Liver (tissue), 9 donors: ENCODE data around the gene DAPK1. TPM values are rescaled to one million over a fixed set of nuclear protein-coding genes. Genes with fewer than 3 reads are reported as not detected.

Experiments used
- DNase-seq: peaks from one replicate; pipeline ENCODE4 v3.0.0-alpha.2; 2017; ENCODE audit warnings: low spot score
- H3K27ac ChIP-seq, 2 donors: one replicate each; pipeline ENCODE4 v1.7.0; 2013; ENCODE audit warnings: inconsistent platforms in 2 of 2, low read length in 2 of 2, control low read depth in 1 of 2, low read depth in 1 of 2, mild to moderate bottlenecking in 1 of 2
- H3K27me3 ChIP-seq, 4 donors: one replicate each; pipeline versions ENCODE4 v1.6.1 to v1.7.0; 2013; ENCODE audit warnings: low read length in 3 of 4, inconsistent platforms in 1 of 4, mild to moderate bottlenecking in 1 of 4, moderate library complexity in 1 of 4; ENCODE audit not compliant: control insufficient read depth in 4 of 4, insufficient read depth in 4 of 4
- H3K36me3 ChIP-seq, 4 donors: one replicate each; pipeline versions ENCODE4 v1.6.1 to v1.7.0; 2013; ENCODE audit warnings: low read length in 3 of 4, mild to moderate bottlenecking in 3 of 4, low read depth in 1 of 4, moderate library complexity in 1 of 4; ENCODE audit not compliant: control insufficient read depth in 4 of 4, insufficient read depth in 3 of 4
- H3K4me1 ChIP-seq, 4 donors: one replicate each; pipeline versions ENCODE4 v1.6.1 to v1.7.0; 2013; ENCODE audit warnings: low read length in 3 of 4, mild to moderate bottlenecking in 3 of 4, moderate library complexity in 1 of 4; ENCODE audit not compliant: control insufficient read depth in 4 of 4, insufficient read depth in 4 of 4
- H3K4me3 ChIP-seq, 3 donors: one replicate each; pipeline versions ENCODE4 v1.6.1 to v1.7.0; 2013; ENCODE audit warnings: low read length in 3 of 3, control low read depth in 1 of 3, low read depth in 1 of 3, mild to moderate bottlenecking in 1 of 3
- H3K9ac ChIP-seq, 2 donors: one replicate each; pipeline ENCODE4 v1.7.0; 2013; ENCODE audit warnings: low read length in 2 of 2, mild to moderate bottlenecking in 2 of 2, moderate library complexity in 2 of 2, control low read depth in 1 of 2, low read depth in 1 of 2
- H3K9me3 ChIP-seq, 4 donors: one replicate each; pipeline versions ENCODE4 v1.6.1 to v1.7.0; 2013; ENCODE audit warnings: low read length in 3 of 4; ENCODE audit not compliant: control insufficient read depth in 4 of 4
- FOXA1 ChIP-seq: IDR thresholded peaks from 2 replicates; pipeline ENCODE4 v1.6.1; 2016; ENCODE audit warnings: antibody characterized with exemption
- FOXA2 ChIP-seq: IDR thresholded peaks from 2 replicates; pipeline ENCODE4 v1.6.1; 2016; ENCODE audit warnings: antibody characterized with exemption
- GABPA ChIP-seq, 2 donors: IDR thresholded peaks in 1 of 2; conservative IDR thresholded peaks in 1 of 2; 2 replicates each; pipeline ENCODE4 v1.6.1; 2016; ENCODE audit warnings: antibody characterized with exemption in 2 of 2, mild to moderate bottlenecking in 1 of 2, moderate library complexity in 1 of 2
- HNF4A ChIP-seq, 2 donors: conservative IDR thresholded peaks; 2 replicates each; pipeline ENCODE4 v1.6.1; 2016; ENCODE audit warnings: antibody characterized with exemption in 2 of 2, mild to moderate bottlenecking in 2 of 2
- HNF4G ChIP-seq: IDR thresholded peaks from 2 replicates; pipeline ENCODE4 v1.6.1; 2016; ENCODE audit warnings: antibody characterized with exemption
- JUND ChIP-seq, 2 donors: IDR thresholded peaks; 2 replicates each; pipeline ENCODE4 v1.6.1; 2016; ENCODE audit warnings: antibody characterized with exemption in 2 of 2
- RAD21 ChIP-seq, 2 donors: IDR thresholded peaks; 2 replicates each; pipeline ENCODE4 v1.6.1; 2016; ENCODE audit warnings: antibody characterized with exemption in 2 of 2, mild to moderate bottlenecking in 2 of 2
- RXRA ChIP-seq, 2 donors: IDR thresholded peaks; 2 replicates each; pipeline ENCODE4 v1.6.1; 2017 to 2018; ENCODE audit warnings: antibody characterized with exemption in 2 of 2, mild to moderate bottlenecking in 1 of 2
- SP1 ChIP-seq: IDR thresholded peaks from 2 replicates; pipeline ENCODE4 v1.6.1; 2018; ENCODE audit warnings: antibody characterized with exemption, mild to moderate bottlenecking
- TAF1 ChIP-seq: conservative IDR thresholded peaks from 2 replicates; pipeline ENCODE4 v1.6.1; 2016; ENCODE audit warnings: antibody characterized with exemption, mild to moderate bottlenecking
- YY1 ChIP-seq: IDR thresholded peaks from 2 replicates; pipeline ENCODE4 v1.6.1; 2016; ENCODE audit warnings: antibody characterized with exemption, mild to moderate bottlenecking
- WGBS: extraction: QIAGEN DNeasy Blood & Tissue Kit; methylation state at CpG from one replicate; pipeline ENCODE4 v1.1.7; 2013; 5-methylcytosine and 5-hydroxymethylcytosine counted together
- polyA plus RNA-seq, 2 donors: library from polyadenylated mRNA; stranded (reverse) in 1 of 2; unstranded in 1 of 2; fragments of 200-250 nt in 1 of 2; fragments of >200 nt in 1 of 2; fragmentation: Nextera tagmentation in 1 of 2; extraction: Ambion mirVana in 1 of 2; gene quantifications; one replicate each; pipeline versions ENCODE4 v1.2.1 to v1.2.3, GENCODE V29; 2013 to 2015
- total RNA-seq, 2 donors: library from RNA; depleted of rRNA; stranded (reverse); fragments of >200 nt; gene quantifications; one replicate each; pipeline ENCODE4 v1.2.3, GENCODE V29; 2014
- TF ChIP-seq, protein P1 (sequence below): IDR thresholded peaks from 2 replicates; pipeline ENCODE4 v1.6.1; 2016; ENCODE audit warnings: antibody characterized with exemption
- donor health status: healthy.
- donor health status: healthy.
- donor health status: healthy.
- donor health status: healthy.
- donor health status: healthy.

Gene DAPK1
- total and polyA plus RNA-seq, 4 donors, result 14.0 to 40.8 (median 21.8) TPM

DNA sequence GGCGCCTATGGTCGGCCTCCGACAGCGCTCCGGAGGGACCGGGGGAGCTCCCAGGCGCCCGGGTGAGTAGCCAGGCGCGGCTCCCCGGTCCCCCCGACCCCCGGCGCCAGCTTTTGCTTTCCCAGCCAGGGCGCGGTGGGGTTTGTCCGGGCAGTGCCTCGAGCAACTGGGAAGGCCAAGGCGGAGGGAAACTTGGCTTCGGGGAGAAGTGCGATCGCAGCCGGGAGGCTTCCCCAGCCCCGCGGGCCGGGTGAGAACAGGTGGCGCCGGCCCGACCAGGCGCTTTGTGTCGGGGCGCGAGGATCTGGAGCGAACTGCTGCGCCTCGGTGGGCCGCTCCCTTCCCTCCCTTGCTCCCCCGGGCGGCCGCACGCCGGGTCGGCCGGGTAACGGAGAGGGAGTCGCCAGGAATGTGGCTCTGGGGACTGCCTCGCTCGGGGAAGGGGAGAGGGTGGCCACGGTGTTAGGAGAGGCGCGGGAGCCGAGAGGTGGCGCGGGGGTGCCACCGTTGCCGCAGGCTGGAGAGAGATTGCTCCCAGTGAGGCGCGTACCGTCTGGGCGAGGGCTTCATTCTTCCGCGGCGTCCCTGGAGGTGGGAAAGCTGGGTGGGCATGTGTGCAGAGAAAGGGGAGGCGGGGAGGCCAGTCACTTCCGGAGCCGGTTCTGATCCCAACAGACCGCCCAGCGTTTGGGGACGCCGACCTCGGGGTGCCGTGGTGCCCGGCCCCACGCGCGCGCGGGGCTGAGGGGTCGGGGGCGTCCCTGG lies 561 bp downstream of the DAPK1 start:
- Histone ChIP-seq H3K27ac (peak overlapping the region; percentile 83 to 95), H3K36me3 (no peaks in the 10 kb centered on the region), H3K27me3 (no peaks in the 10 kb centered on the region), H3K9ac (peak overlapping the region; percentile 48 to 95), H3K4me3 (peak overlapping the region; percentile 73 to 93 (median 89)), H3K9me3 (no peaks in the 10 kb centered on the region), H3K4me1 (peaks cover 0 to 42% (median 37%) of the 10 kb centered on the region in 4 donors)
- under 1% methylated on average over 80 of the region's 80 CpGs for WGBS
- TF ChIP-seq HNF4G, result no peak
- no peak for TF ChIP-seq HNF4A (conservative IDR thresholded peaks at IDR 0.05)
- TF ChIP-seq RAD21 (IDR thresholded peaks at IDR 0.05), result peak; percentile 39 to 61
- no peak for TF ChIP-seq GABPA (IDR thresholded peaks at IDR 0.05 in 1 of 2, conservative IDR thresholded peaks at IDR 0.05 in 1 of 2)
- TF ChIP-seq YY1, result peak; percentile 30
- TF ChIP-seq, protein P1, sequence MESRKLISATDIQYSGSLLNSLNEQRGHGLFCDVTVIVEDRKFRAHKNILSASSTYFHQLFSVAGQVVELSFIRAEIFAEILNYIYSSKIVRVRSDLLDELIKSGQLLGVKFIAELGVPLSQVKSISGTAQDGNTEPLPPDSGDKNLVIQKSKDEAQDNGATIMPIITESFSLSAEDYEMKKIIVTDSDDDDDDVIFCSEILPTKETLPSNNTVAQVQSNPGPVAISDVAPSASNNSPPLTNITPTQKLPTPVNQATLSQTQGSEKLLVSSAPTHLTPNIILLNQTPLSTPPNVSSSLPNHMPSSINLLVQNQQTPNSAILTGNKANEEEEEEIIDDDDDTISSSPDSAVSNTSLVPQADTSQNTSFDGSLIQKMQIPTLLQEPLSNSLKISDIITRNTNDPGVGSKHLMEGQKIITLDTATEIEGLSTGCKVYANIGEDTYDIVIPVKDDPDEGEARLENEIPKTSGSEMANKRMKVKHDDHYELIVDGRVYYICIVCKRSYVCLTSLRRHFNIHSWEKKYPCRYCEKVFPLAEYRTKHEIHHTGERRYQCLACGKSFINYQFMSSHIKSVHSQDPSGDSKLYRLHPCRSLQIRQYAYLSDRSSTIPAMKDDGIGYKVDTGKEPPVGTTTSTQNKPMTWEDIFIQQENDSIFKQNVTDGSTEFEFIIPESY, result no peak
- TF ChIP-seq JUND (IDR thresholded peaks at IDR 0.05), result no peak
- peak; percentile 51 for DNase-seq

DNA sequence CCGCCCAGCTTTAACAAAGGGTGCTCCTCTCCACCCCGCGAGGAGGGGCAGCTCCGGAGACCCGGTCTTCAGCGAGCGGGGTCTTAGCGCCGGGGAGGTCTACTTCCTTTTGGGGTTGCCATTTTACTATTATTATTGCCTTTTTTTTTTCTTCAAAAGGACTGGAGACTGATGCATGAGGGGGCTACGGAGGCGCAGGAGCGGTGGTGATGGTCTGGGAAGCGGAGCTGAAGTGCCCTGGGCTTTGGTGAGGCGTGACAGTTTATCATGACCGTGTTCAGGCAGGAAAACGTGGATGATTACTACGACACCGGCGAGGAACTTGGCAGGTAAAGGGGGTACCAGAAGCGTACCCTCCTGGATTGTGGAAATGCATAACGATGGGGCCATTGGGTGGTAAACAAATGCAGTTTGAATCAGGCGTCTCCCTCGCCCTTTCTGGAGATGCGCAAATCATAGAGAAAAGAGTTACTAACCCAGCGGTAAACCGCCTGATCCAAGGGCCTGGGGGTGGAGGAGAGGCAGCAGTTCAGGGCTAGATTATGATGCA lies 1.2 kb downstream of the DAPK1 start:
- Histone ChIP-seq H3K9ac (peak overlapping the region; percentile 48 to 95), H3K27ac (peak overlapping the region; percentile 83 to 95), H3K9me3 (no peaks in the 10 kb centered on the region), H3K27me3 (no peaks in the 10 kb centered on the region), H3K36me3 (no peaks in the 10 kb centered on the region), H3K4me1 (peaks cover 0 to 48% (median 41%) of the 10 kb centered on the region in 4 donors), H3K4me3 (peak overlapping the region; percentile 41 to 93 (median 89))
- TF ChIP-seq RXRA (IDR thresholded peaks at IDR 0.05) (peak in 1 of 2 donors; percentile 34), SP1 (no peak), TAF1 (no peak)
- WGBS, result 3% methylated on average over 26 of the region's 26 CpGs
- DNase-seq, result no peak

DNA sequence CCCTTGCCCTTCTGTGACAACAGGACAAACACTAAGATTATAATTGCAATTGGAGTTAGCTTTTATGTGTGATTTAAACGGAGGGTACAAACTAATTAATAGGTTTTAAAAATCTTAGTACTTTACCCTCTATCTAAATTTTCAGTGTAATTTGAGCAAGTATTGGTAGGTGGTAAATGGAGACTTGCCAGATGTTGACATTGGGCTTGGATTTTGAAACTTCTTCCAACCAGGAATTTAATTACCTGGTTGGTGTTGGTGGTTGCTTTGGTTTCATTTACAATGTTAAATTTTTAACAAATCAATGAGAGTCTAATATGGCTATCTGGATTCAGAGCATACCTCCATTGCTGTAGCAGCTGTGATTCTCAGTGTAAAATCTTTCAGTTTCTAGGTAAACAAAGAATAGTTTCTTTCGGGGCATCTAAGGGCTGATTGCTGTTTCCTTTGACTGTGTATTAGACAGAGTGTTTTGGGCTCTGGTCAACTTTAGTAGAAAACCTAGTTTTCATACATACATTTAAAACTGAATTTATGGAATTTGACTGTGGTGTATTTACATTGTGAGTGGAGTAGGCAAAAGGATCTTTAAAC lies 1.9 kb downstream of the DAPK1 start:
- peaks cover 0 to under 1% (median 0%) of the 10 kb centered on the region in 4 donors for H3K36me3 ChIP-seq
- no peak for DNase-seq
- no peaks in the 10 kb centered on the region for H3K27me3 ChIP-seq
- no peaks in the 10 kb centered on the region for H3K9me3 ChIP-seq
- under 1% methylated on average over 2 of the region's 2 CpGs for WGBS
- TF ChIP-seq RXRA (IDR thresholded peaks at IDR 0.05) (peak in 1 of 2 donors; percentile 27), FOXA1 (peak; percentile 79), YY1 (peak; percentile 54), SP1 (peak; percentile 12), HNF4A (conservative IDR thresholded peaks at IDR 0.05) (peak; percentile 32 to 54), JUND (IDR thresholded peaks at IDR 0.05) (no peak), FOXA2 (peak; percentile 64)
- TF ChIP-seq, protein P1, result no peak
- peak overlapping the region in 1 of 2 donors; percentile 95 for H3K9ac ChIP-seq
- peak overlapping the region; percentile 83 to 95 for H3K27ac ChIP-seq
- H3K4me1 ChIP-seq, result peaks cover 0 to 53% (median 45%) of the 10 kb centered on the region in 4 donors
- H3K4me3 ChIP-seq, result peak overlapping the region; percentile 41 to 93 (median 89)
